Measurements from ENCODE around the gene PECR. TPM values are rescaled to one million over a fixed set of nuclear protein-coding genes. Genes with fewer than 3 reads are reported as not detected.
A peak's percentile ranks its signal among the peaks of the same experiment; 100 is the strongest.

Gene PECR
- total RNA-seq (1 to 10 TPM; 3.8 to 7.5 (median 4.8) TPM), polyA plus RNA-seq (1 to 10 TPM; 4.7 to 6.8 TPM)

GRCh38 chr2:216081487-216082116 is at the start of gene PECR, which contains the start of gene TMEM169:
Gene PECR, minus strand, starts transcription at chr2:216081809. Its CDS starts 68 bp downstream, at chr2:216081741.
Gene TMEM169, plus strand, starts transcription at chr2:216081919. Its CDS starts 14,045 bp downstream, at chr2:216095964.
- ATAC-seq: peak; percentile 98 to 99 (median 99)

GRCh38 chr2:216130346-216130971 is 48.9 kb upstream of the PECR start:
- no peaks in the 10 kb centered on the region for H3K27me3 ChIP-seq
- FAIRE-seq: no peak
- H3K9me3 ChIP-seq: no peaks in the 10 kb centered on the region
- ATAC-seq: peak in 3 of 4 donors; percentile 20 to 82 (median 69)
- intact Hi-C loops (cut with DNase I): no loop called here
- peaks cover 2 to 60% (median 38%) of the 10 kb centered on the region in 3 donors for H3K36me3 ChIP-seq
- no peak overlapping the region for H3K4me3 ChIP-seq
- 65 to 67% methylated on average over 6 of the region's 6 CpGs for WGBS, 2 donors
- TF ChIP-seq CTCF (IDR thresholded peaks at IDR 0.05): no peak
- DNase-seq: no peak
- H3K4me1 ChIP-seq: peaks cover 6 to 8% (median 8%) of the 10 kb centered on the region in 3 donors
- H3K27ac ChIP-seq: no peak overlapping the region

More at GRCh38 chr2:216081487-216082116, at the start of gene PECR, which contains the start of gene TMEM169:
- intact Hi-C loops (cut with DNase I): no loop called here
- WGBS, 2 donors: 0 to 1% methylated on average over 35 to 44 of the region's 44 CpGs
- no peaks in the 10 kb centered on the region for H3K36me3 ChIP-seq
- no peak for TF ChIP-seq CTCF (IDR thresholded peaks at IDR 0.05)
- H3K27ac ChIP-seq: peak within 1 kb of the TSS in 3 of 4 donors; percentile 5 to 47 (median 28)
- peaks cover 0 to 10% (median 6%) of the 10 kb centered on the region in 3 donors for H3K4me1 ChIP-seq
- H3K27me3 ChIP-seq: no peaks in the 10 kb centered on the region
- no peaks in the 10 kb centered on the region for H3K9me3 ChIP-seq
- no peak for FAIRE-seq
- peak; percentile 75 to 92 (median 83) for DNase-seq
- H3K4me3 ChIP-seq: peak within 1 kb of the TSS; percentile 52 to 77 (median 56)

- no peaks in the 10 kb centered on the region for H3K27me3 ChIP-seq
- H3K9me3 ChIP-seq: no peaks in the 10 kb centered on the region
- ATAC-seq (no peak), DNase-seq (no peak), FAIRE-seq (no peak)
- intact Hi-C loops (cut with DNase I): no loop called here
- WGBS, 2 donors: 96 to 99% methylated on average over 5 of the region's 5 CpGs
- no peak overlapping the region for H3K27ac ChIP-seq
- H3K4me3 ChIP-seq: no peak overlapping the region
- TF ChIP-seq CTCF (IDR thresholded peaks at IDR 0.05): no peak
- peaks cover 6 to 12% (median 8%) of the 10 kb centered on the region in 3 donors for H3K4me1 ChIP-seq
- peaks cover 2 to 62% (median 36%) of the 10 kb centered on the region in 3 donors for H3K36me3 ChIP-seq
These were observed 45.3 kb upstream of the PECR start for GRCh38 chr2:216126943-216127342.

GRCh38 chr2:216121255-216121654 is 39.6 kb upstream of the PECR start:
- intact Hi-C loops (cut with DNase I): no loop called here
- no peak overlapping the region for H3K27ac ChIP-seq
- FAIRE-seq (no peak), ATAC-seq (no peak), DNase-seq (no peak)
- peaks cover 3 to 55% (median 33%) of the 10 kb centered on the region in 3 donors for H3K36me3 ChIP-seq
- TF ChIP-seq CTCF (IDR thresholded peaks at IDR 0.05): no peak
- no peaks in the 10 kb centered on the region for H3K9me3 ChIP-seq
- peaks cover 0 to 4% (median 0%) of the 10 kb centered on the region in 3 donors for H3K4me1 ChIP-seq
- 87% methylated on average over 3 of the region's 3 CpGs for WGBS, 2 donors
- H3K27me3 ChIP-seq: no peaks in the 10 kb centered on the region
- H3K4me3 ChIP-seq: no peak overlapping the region

Data from pancreas (tissue), 10 donors.